GM10847 (cell line): ENCODE measurements around the gene HOXD3.

Experiments used
- POLR2A ChIP-seq: IDR thresholded peaks from 2 replicates; pipeline ENCODE4 v1.6.1; 2011; ENCODE audit not compliant: insufficient read length; ENCODE audit errors: extremely low read depth

Gene HOXD3

DNA sequence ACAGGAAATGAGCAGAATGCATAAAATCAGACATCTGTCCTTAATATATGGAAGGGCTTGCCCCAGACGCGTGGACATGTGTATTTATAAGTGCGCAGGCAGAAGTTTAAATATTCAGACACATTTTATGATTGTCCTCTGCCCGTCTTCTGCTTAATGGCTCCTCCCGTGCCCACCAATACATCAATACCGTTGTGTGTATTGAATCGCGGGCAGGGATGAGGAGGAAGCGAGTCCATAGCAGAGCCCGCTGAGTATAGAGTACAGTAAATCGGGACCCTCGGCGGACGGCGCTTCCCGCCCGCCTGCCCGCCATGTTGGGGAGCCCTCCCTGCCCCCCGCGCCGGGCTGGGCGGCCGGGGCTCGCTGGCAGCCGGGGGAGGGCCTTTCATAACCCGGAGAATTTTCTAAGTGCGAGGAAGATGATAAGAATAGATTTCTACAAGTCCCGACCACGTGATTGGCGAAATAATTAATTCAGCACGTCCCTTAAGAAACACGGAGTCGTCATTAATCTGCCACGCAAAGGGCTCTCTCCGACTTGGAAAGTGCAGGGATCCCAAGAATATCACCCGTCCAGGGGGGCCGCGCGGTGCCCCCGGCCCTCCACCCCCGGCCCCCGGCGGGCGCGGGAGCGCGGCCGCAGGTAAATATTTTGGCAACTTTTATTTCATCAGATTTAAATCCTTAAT is at the start of gene HOXD3:
Gene HOXD3 (plus strand): TSS at position 501 of the 692 bp plus-strand sequence. CDS start 11,808 bp downstream, outside the sequence.
- TF ChIP-seq POLR2A = no peak

DNA sequence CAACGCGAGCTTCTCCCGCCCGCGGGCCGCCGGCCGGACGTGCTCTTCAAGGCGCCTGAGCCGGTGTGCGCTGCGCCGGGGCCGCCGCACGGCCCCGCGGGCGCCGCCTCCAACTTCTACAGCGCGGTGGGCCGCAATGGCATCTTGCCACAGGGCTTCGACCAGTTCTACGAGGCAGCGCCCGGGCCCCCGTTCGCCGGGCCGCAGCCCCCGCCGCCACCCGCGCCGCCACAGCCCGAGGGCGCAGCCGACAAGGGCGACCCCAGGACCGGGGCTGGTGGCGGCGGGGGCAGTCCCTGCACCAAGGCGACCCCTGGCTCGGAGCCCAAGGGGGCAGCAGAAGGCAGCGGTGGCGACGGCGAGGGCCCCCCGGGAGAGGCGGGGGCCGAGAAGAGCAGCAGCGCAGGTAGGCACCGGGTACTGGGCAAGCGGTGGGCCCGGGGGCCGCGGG is 49.4 kb upstream of the HOXD3 start:
- no peak for TF ChIP-seq POLR2A

DNA sequence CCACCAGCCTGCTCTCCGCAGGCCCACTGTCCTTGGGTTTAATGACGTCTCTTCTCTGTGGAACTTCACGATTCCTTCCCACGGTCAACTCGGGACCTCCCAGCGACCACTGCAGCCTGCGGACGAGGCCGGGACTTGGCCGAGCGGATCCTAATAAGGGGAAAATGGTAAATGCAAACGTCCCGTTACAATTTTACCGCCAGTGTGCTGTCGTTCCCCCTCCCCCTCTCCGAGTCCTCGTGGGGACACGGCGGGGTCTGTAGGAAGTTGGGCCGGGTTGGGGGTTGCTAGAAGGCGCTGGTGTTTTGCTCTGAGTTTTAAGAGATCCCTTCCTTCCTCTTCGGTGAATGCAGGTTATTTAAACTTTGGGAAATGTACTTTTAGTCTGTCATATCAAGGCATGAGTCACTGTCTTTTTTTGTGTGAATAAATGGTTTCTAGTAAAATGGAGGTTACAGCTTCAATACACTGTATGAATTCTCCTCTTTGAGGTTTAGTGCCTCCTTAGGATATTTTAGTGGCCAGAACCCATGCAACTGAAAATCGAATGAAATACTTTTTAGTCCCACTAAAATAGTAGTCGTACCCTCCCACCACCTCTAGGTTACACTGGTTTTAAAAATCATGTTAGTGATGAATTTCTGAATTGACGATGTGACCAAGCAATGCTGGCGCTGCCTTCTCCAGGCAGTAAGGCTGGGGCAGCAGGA is 47.8 kb upstream of the HOXD3 start:
- no peak for TF ChIP-seq POLR2A

DNA sequence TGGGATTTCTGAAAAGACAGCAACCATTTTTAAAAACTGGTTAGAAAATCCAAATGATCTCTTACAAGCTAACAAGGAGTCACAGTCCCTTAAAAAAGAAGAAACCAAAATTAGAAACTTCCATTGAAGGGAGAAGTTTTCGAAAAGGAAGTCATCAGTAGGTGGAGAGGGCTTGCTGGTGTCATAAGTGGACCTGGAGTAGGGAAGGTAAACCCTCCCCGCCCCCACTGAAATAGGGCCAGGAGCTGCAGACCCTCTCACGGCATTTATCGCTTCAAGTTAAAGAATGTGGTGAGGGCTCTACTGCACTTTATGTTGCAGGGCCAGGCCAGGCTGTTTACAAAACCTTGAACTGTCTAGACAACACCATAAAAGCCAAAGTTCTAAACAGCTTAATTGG is 47.2 kb upstream of the HOXD3 start:
- no peak for TF ChIP-seq POLR2A

DNA sequence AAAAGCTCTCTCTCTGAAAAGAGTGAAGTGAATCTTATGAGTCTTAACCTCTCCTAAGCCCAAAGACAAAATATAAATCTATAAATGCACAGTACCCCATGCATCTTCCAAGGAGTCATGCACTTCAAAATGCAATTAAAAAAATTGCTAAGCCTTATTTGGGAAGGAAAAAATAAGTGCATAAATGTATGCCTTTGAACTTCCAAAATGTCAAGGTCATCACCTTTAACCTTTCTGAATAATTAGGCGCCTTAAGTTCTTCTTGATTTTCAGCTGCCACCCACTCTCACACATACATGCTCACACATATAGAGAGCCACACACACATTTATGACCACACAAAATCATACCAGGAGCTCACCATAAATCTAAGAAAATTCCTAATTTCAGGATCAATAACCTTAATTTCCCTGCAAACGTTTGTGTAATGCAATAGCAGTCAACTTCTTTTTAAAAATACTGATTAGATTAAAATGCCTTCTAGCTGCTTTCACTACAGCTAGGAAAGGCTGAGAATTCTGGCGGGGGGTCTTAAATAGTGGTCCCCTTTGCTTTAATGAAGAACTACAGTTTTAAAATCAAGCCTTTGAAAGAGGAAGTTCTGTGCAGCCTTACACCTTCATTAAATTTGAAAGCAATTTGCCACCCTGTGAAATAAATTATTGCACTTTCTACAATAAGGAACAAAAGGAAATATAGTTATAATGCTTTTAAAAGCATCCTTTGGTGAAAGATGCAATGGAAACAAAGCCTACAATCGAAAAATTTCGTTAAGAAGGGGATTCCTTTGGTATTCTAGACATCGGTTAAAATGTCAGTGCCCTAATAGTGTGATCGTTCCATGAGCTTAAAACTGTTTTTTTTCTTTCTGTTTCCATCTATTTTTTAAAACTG is 46.4 kb upstream of the HOXD3 start:
- TF ChIP-seq POLR2A = no peak

DNA sequence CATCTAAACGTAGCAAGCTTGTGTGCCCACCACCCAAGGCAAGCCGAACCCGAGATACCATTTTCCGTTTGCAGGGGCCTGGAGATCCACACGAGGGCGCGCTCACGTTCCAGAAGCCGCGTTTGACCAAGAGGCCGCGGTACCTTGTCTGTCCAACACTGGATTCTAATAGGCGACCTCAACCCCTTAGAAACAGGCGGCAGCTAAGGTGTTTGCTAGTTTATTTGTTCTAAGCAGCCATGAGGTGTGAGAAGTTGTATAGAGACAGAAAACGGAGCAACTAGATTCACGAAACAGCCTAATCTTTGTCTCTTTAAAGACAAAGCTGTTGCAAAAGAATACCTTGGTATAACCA is 45.8 kb upstream of the HOXD3 start:
- TF ChIP-seq POLR2A = no peak

DNA sequence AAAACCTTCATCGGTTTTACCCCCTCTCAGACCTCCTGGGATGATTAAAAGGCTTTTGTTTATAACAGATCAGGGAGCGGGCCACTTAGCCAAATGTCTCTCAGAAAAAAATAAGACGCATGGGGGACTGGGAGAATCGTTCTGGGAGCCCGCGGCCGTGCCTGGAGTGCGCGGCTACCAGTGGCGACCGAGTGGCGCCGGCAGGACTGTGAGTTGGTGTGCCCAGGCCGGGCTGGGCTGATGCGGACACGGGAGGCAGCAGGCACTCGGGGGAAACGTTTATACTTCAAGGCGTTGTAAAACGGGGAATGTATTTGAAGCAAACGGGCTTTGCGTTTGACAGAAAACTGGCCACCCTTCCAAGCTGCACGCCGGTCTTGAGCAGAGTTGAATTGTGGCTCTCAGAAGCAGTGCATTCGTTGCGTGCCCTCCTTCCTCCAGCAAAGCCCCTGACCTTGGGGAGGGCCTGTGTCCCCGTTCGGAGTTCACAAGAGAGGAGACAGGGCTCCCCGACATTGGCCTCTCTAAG is 45.2 kb upstream of the HOXD3 start:
- TF ChIP-seq POLR2A = no peak

DNA sequence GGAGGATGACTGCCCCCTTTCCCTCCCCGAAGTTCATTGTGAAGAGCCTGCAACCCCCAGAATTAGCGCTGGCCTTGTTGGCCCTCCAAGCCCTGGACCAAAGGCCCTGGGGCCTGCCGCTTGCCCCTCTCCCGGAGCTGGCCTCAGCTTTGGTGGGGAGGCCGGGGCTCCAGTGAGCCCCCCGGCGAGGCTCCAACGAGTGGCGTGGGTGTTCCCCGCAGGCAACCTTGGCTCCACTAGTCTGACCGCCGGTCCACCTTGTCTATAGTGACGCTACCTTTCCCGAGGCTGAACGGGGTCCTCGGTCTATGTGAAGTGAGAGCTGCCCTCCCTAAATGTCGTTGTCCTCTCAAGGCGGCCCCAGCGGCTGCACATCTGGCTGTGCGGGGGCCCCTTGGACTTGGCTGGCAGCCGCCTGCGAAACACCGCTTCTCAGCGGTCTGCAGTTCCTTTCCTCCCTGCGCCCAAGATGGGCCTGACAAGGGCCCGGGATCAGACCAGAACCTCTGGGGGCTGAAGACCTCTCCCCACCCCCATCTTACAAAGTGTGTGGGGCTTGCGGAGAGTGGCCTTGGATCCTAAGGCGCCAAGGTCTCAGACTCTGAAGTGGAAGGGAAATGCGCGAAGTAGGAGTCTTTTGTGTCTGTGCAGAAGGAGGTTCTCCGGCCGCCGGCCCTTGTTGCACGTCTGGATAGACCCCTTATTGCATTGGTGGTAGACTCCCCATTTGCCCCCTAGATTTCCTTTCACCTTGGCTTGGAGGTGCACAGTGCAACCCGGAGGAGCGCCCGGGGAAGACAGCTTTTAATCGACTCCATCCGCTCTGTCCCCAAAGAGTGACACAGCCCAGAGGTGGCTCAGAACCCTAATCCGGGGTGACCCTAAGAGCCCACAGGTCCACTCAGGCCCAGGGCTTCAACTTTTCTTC is 44.5 kb upstream of the HOXD3 start:
- TF ChIP-seq POLR2A = no peak

DNA sequence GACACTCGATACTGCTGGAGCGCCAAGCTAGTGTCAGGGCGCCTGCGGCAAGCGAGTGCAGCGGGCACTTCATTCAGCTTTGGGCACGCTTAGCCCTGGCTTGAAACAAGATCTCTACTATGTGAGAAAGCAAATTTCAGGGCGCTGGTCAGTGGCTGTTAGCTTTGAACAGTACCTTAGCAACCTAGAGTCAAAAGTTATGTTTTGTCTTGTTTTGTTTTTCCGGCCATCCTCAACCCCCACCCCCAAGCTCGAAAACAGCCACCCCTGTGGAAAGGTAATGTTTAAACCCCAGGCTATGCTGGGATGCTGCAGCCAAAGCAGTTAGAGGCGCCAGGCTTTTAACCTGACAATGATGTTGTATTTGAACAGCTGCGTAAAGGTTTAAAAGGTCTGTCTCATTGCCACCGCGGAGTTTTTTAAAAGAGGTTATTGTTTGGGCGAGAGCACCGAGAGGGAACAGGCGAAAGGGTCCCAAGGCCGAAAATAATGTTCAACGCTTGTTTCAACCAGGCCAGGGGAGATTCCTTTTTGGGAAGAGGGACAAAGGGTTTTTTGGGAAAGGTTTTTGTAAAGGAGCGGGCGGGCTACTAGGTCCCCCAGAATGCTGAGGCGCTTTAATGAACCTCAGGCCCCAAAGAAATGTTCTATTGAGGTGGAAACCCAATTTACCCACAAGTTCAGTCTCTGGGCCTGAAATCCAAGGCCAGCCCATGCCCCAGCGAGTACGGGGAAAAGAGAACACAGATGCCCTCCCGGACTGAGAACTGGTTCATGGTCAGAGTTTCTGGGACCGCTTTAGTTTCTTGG is 42.8 kb upstream of the HOXD3 start:
- no peak for TF ChIP-seq POLR2A

DNA sequence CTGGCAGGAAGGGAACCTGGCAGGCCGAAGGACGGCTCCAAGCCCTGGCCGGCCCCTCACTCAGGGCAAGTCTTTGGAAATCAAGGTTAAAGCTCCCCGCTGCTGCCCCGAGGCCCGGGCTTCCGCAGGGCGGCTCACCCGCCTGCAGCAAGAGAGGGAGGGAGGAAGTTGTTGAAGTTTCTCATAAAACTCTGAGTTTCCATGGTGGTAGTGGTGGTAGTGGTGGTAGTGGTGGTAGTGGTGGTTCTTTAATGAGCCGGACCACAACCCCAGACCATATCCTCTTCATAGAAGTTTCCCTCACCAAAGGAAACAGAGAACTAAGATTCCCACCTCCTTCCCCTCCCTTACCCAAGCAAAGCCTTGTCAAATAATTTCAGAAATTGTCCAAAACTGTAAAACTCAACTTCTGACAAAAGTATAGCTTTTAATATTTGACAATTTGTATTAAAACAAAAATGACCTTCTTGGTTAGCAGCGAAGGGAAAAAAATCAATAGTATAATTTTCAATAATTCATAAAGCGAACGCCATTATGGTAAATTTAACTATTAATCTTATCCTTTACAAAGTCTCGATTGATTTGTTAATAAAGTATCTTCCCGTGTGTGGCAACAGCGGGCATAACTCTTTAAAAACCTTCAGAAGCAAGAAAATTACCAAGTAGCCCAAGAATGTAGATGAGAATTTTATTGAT is 42.0 kb upstream of the HOXD3 start:
- TF ChIP-seq POLR2A = no peak

DNA sequence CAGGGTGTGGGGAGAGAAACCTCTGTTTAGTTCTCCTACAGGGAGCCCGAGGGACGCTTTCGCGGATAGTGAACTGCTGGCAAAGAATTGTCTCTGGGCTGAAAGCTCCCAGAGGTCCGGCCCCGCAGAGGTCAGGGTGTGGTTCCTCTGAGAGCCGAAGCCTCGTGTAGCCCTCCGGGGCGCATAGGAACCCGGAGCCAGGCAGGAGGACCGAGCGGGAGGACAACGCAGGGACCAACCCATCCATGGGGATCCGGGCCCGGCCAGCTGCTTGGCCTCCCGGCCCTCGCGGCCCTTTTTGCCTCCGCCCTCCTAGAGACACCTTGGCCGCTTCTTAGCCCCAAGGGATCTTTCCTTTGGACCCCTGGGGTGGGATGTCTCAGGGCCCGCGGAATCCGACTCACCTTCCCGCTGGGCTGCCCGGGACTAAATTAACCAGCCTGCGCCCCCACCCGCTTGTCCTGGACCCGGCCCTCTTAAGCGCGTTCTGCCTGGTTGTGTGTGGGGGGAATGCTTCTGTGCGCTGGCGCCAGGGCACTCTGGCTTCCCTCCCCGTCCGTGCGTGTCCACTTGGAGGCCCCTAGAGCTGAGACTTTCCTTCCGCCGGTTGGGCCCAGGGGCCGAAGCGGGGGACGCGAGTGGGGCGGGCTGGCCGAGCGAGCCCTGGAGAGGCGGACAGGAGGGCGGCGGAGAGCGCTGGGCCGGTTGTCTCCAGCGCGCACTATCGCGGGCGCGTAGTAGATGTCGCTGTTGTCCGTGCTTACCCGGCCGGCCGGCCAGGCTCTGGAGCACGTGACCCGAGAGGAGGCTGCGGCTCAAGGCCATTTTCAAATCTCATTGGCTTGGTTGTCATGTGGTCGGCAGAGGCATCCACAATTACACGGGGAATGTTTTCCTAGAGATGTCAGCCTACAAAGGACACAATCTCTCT is 41.0 kb upstream of the HOXD3 start, which contains the start of gene HOXD10:
Gene HOXD10 (plus strand): TSS at position 896 of the 931 bp plus-strand sequence. CDS start 56 bp downstream, outside the sequence.
- no peak for TF ChIP-seq POLR2A

DNA sequence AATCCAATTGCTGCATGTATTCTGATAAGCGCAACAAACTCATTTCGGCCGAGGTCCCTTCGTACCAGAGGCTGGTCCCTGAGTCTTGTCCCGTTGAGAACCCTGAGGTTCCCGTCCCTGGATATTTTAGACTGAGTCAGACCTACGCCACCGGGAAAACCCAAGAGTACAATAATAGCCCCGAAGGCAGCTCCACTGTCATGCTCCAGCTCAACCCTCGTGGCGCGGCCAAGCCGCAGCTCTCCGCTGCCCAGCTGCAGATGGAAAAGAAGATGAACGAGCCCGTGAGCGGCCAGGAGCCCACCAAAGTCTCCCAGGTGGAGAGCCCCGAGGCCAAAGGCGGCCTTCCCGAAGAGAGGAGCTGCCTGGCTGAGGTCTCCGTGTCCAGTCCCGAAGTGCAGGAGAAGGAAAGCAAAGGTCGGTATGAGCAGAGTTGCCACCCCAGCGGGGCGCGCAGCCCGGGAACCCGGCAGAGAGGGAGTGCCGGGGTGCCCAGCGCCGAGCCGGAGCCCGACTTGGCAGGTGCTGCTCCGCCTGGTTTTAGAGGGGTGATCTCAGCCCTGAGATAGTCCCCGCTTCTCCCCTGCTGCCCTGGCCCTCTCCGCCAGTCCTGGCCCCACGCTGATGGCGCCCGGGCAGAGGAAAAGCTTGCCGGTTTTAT is 39.8 kb upstream of the HOXD3 start:
- no peak for TF ChIP-seq POLR2A
